ENCODE results near the gene MICAL2.

GRCh38 chr11:12224537-12224893, 114.1 kb downstream of the MICAL2 start:
- TF ChIP-seq POLR2A (IDR thresholded peaks at IDR 0.05) (no peak), CTCF (IDR thresholded peaks at IDR 0.05) (no peak)
